Measurements from ENCODE around the gene SLC16A4. TPM values are rescaled to one million over a fixed set of nuclear protein-coding genes. Genes with fewer than 3 reads are reported as not detected.
A peak's percentile ranks its signal among the peaks of the same experiment; 100 is the strongest.
"Not testable (repeated sequence)": the region's sequence is repeated elsewhere in the genome, so short reads cannot be mapped to it uniquely, and the experiment has no call there.

SLC16A4 gene
- total RNA-seq, 1 donor from 2014 or later, result 12.5 TPM

- no peak overlapping the region for H3K9ac ChIP-seq (ENCODE audit: low read depth in 1 of 3, low read length in 3 of 3)
- H3K27me3 ChIP-seq (ENCODE audit: control insufficient read depth in 3 of 3, insufficient read depth in 3 of 3, low read length in 3 of 3), result no peaks in the 10 kb centered on the region
- peaks cover 0 to 4% (median 0%) of the 10 kb centered on the region in 3 donors for H3K36me3 ChIP-seq (ENCODE audit: control insufficient read depth in 3 of 3, insufficient read depth in 3 of 3, low read length in 3 of 3)
- no peak overlapping the region for H3K27ac ChIP-seq (ENCODE audit: low read depth, low read length)
- no peak overlapping the region for H3K4me3 ChIP-seq (ENCODE audit: low read length in 3 of 3)
- H3K4me1 ChIP-seq (ENCODE audit: control insufficient read depth in 3 of 3, insufficient read depth in 3 of 3, low read length in 3 of 3), result peaks cover 12 to 21% (median 20%) of the 10 kb centered on the region in 3 donors
- H3K9me3 ChIP-seq (ENCODE audit: control insufficient read depth in 3 of 3, low read length in 3 of 3), result no peaks in the 10 kb centered on the region
Observed at GRCh38 chr1:110411173-110411735, 20.4 kb upstream of the SLC16A4 start.

GRCh38 chr1:110409316-110409715 lies 18.5 kb upstream of the SLC16A4 start:
- Histone ChIP-seq H3K36me3 (ENCODE audit: control insufficient read depth in 3 of 3, insufficient read depth in 3 of 3, low read length in 3 of 3) (peaks cover 9 to 12% (median 11%) of the 10 kb centered on the region in 3 donors), H3K9ac (ENCODE audit: low read depth in 1 of 3, low read length in 3 of 3) (no peak overlapping the region), H3K27me3 (ENCODE audit: control insufficient read depth in 3 of 3, insufficient read depth in 3 of 3, low read length in 3 of 3) (no peaks in the 10 kb centered on the region), H3K9me3 (ENCODE audit: control insufficient read depth in 3 of 3, low read length in 3 of 3) (no peaks in the 10 kb centered on the region), H3K4me3 (ENCODE audit: low read length in 3 of 3) (no peak overlapping the region), H3K4me1 (ENCODE audit: control insufficient read depth in 3 of 3, insufficient read depth in 3 of 3, low read length in 3 of 3) (peaks cover 10 to 24% (median 22%) of the 10 kb centered on the region in 3 donors), H3K27ac (ENCODE audit: low read depth, low read length) (no peak overlapping the region)

GRCh38 chr1:110408488-110408887 lies 17.7 kb upstream of the SLC16A4 start:
- H3K4me3 ChIP-seq (ENCODE audit: low read length in 3 of 3), result peak overlapping the region; percentile 94 to 100 (median 98)
- H3K9ac ChIP-seq (ENCODE audit: low read depth in 1 of 3, low read length in 3 of 3), result peak overlapping the region; percentile 98 to 99 (median 99)
- peaks cover 8 to 24% (median 22%) of the 10 kb centered on the region in 3 donors for H3K4me1 ChIP-seq (ENCODE audit: control insufficient read depth in 3 of 3, insufficient read depth in 3 of 3, low read length in 3 of 3)
- no peaks in the 10 kb centered on the region for H3K27me3 ChIP-seq (ENCODE audit: control insufficient read depth in 3 of 3, insufficient read depth in 3 of 3, low read length in 3 of 3)
- H3K36me3 ChIP-seq (ENCODE audit: control insufficient read depth in 3 of 3, insufficient read depth in 3 of 3, low read length in 3 of 3), result peaks cover 15 to 19% (median 18%) of the 10 kb centered on the region in 3 donors
- H3K27ac ChIP-seq (ENCODE audit: low read depth, low read length), result no peak overlapping the region
- H3K9me3 ChIP-seq (ENCODE audit: control insufficient read depth in 3 of 3, low read length in 3 of 3), result no peaks in the 10 kb centered on the region

GRCh38 chr1:110407260-110408210 lies 16.7 kb upstream of the SLC16A4 start, which contains the start of gene LAMTOR5:
Gene LAMTOR5 (minus strand): TSS chr1:110407694. CDS start chr1:110407620, 74 bp downstream.
- Histone ChIP-seq H3K36me3 (ENCODE audit: control insufficient read depth in 3 of 3, insufficient read depth in 3 of 3, low read length in 3 of 3) (peaks cover 21 to 27% (median 27%) of the 10 kb centered on the region in 3 donors), H3K4me3 (ENCODE audit: low read length in 3 of 3) (peak within 1 kb of the TSS; percentile 94 to 100 (median 98)), H3K4me1 (ENCODE audit: control insufficient read depth in 3 of 3, insufficient read depth in 3 of 3, low read length in 3 of 3) (peaks cover 8 to 24% (median 22%) of the 10 kb centered on the region in 3 donors), H3K27ac (ENCODE audit: low read depth, low read length) (peak within 1 kb of the TSS; percentile 96), H3K27me3 (ENCODE audit: control insufficient read depth in 3 of 3, insufficient read depth in 3 of 3, low read length in 3 of 3) (no peaks in the 10 kb centered on the region), H3K9me3 (ENCODE audit: control insufficient read depth in 3 of 3, low read length in 3 of 3) (no peaks in the 10 kb centered on the region), H3K9ac (ENCODE audit: low read depth in 1 of 3, low read length in 3 of 3) (peak within 1 kb of the TSS; percentile 98 to 99 (median 99))

- H3K9ac ChIP-seq (ENCODE audit: low read depth in 1 of 3, low read length in 3 of 3), result peak overlapping the region; percentile 98 to 99 (median 99)
- peaks cover 29 to 37% (median 37%) of the 10 kb centered on the region in 3 donors for H3K36me3 ChIP-seq (ENCODE audit: control insufficient read depth in 3 of 3, insufficient read depth in 3 of 3, low read length in 3 of 3)
- H3K27me3 ChIP-seq (ENCODE audit: control insufficient read depth in 3 of 3, insufficient read depth in 3 of 3, low read length in 3 of 3); H3K9me3 ChIP-seq (ENCODE audit: control insufficient read depth in 3 of 3, low read length in 3 of 3): not testable (repeated sequence)
- peak overlapping the region; percentile 94 to 100 (median 98) for H3K4me3 ChIP-seq (ENCODE audit: low read length in 3 of 3)
- H3K4me1 ChIP-seq (ENCODE audit: control insufficient read depth in 3 of 3, insufficient read depth in 3 of 3, low read length in 3 of 3), result peaks cover 8 to 24% (median 22%) of the 10 kb centered on the region in 3 donors
- peak overlapping the region; percentile 96 for H3K27ac ChIP-seq (ENCODE audit: low read depth, low read length)
Observed at GRCh38 chr1:110406407-110406806, 15.6 kb upstream of the SLC16A4 start.

- Histone ChIP-seq H3K9ac (ENCODE audit: low read depth in 1 of 3, low read length in 3 of 3) (no peak overlapping the region), H3K27ac (ENCODE audit: low read depth, low read length) (no peak overlapping the region), H3K36me3 (ENCODE audit: control insufficient read depth in 3 of 3, insufficient read depth in 3 of 3, low read length in 3 of 3) (peaks cover 34 to 53% (median 52%) of the 10 kb centered on the region in 3 donors)
Observed at GRCh38 chr1:110404401-110404800, 13.6 kb upstream of the SLC16A4 start.

GRCh38 chr1:110403805-110404204 lies 13.0 kb upstream of the SLC16A4 start:
- Histone ChIP-seq H3K9me3 (ENCODE audit: control insufficient read depth in 3 of 3, low read length in 3 of 3) (no peaks in the 10 kb centered on the region), H3K36me3 (ENCODE audit: control insufficient read depth in 3 of 3, insufficient read depth in 3 of 3, low read length in 3 of 3) (peaks cover 35 to 53% (median 53%) of the 10 kb centered on the region in 3 donors), H3K27me3 (ENCODE audit: control insufficient read depth in 3 of 3, insufficient read depth in 3 of 3, low read length in 3 of 3) (no peaks in the 10 kb centered on the region), H3K27ac (ENCODE audit: low read depth, low read length) (no peak overlapping the region), H3K4me3 (ENCODE audit: low read length in 3 of 3) (no peak overlapping the region), H3K9ac (ENCODE audit: low read depth in 1 of 3, low read length in 3 of 3) (no peak overlapping the region), H3K4me1 (ENCODE audit: control insufficient read depth in 3 of 3, insufficient read depth in 3 of 3, low read length in 3 of 3) (peaks cover 8 to 21% (median 21%) of the 10 kb centered on the region in 3 donors)

More at GRCh38 chr1:110404401-110404800, 13.6 kb upstream of the SLC16A4 start:
- H3K4me1 ChIP-seq (ENCODE audit: control insufficient read depth in 3 of 3, insufficient read depth in 3 of 3, low read length in 3 of 3), result peaks cover 8 to 24% (median 22%) of the 10 kb centered on the region in 3 donors
- no peaks in the 10 kb centered on the region for H3K27me3 ChIP-seq (ENCODE audit: control insufficient read depth in 3 of 3, insufficient read depth in 3 of 3, low read length in 3 of 3)
- no peak overlapping the region for H3K4me3 ChIP-seq (ENCODE audit: low read length in 3 of 3)
- H3K9me3 ChIP-seq (ENCODE audit: control insufficient read depth in 3 of 3, low read length in 3 of 3), result no peaks in the 10 kb centered on the region

- not testable (repeated sequence) for H3K27me3 ChIP-seq (ENCODE audit: control insufficient read depth in 3 of 3, insufficient read depth in 3 of 3, low read length in 3 of 3); H3K4me3 ChIP-seq (ENCODE audit: low read length in 3 of 3); H3K9ac ChIP-seq (ENCODE audit: low read depth in 1 of 3, low read length in 3 of 3); H3K27ac ChIP-seq (ENCODE audit: low read depth, low read length); H3K9me3 ChIP-seq (ENCODE audit: control insufficient read depth in 3 of 3, low read length in 3 of 3); H3K4me1 ChIP-seq (ENCODE audit: control insufficient read depth in 3 of 3, insufficient read depth in 3 of 3, low read length in 3 of 3)
- H3K36me3 ChIP-seq (ENCODE audit: control insufficient read depth in 3 of 3, insufficient read depth in 3 of 3, low read length in 3 of 3), result peaks cover 8 to 29% (median 18%) of the 10 kb centered on the region in 3 donors
Observed at GRCh38 chr1:110396259-110396958, 5.6 kb upstream of the SLC16A4 start.

- Histone ChIP-seq H3K9ac (ENCODE audit: low read depth in 1 of 3, low read length in 3 of 3) (no peak overlapping the region), H3K9me3 (ENCODE audit: control insufficient read depth in 3 of 3, low read length in 3 of 3) (no peaks in the 10 kb centered on the region), H3K27me3 (ENCODE audit: control insufficient read depth in 3 of 3, insufficient read depth in 3 of 3, low read length in 3 of 3) (no peaks in the 10 kb centered on the region), H3K27ac (ENCODE audit: low read depth, low read length) (no peak overlapping the region), H3K36me3 (ENCODE audit: control insufficient read depth in 3 of 3, insufficient read depth in 3 of 3, low read length in 3 of 3) (peaks cover 2 to 14% (median 3%) of the 10 kb centered on the region in 3 donors), H3K4me3 (ENCODE audit: low read length in 3 of 3) (no peak overlapping the region), H3K4me1 (ENCODE audit: control insufficient read depth in 3 of 3, insufficient read depth in 3 of 3, low read length in 3 of 3) (peaks cover 0 to 15% (median 0%) of the 10 kb centered on the region in 3 donors)
Observed at GRCh38 chr1:110394493-110394820, 3.6 kb upstream of the SLC16A4 start.

Measured in skeletal muscle tissue (tissue), 4 donors.